Trophoblast cell (in vitro differentiated cells and primary cell): Measurements from ENCODE around the gene SHMT2.

ENCODE experiments used
- DNase-seq, 2 donors: peaks; one replicate each; pipeline ENCODE4 v3.0.0-alpha.2; 2016
- H2AFZ ChIP-seq: 2 replicates; pipeline ENCODE4 v1.6.1; 2013; ENCODE audit warnings: low read length, moderate library complexity, mild to moderate bottlenecking; ENCODE audit not compliant: insufficient read depth, poor library complexity
- H2AK5ac ChIP-seq: 2 replicates; pipeline ENCODE4 v1.6.1; 2013; ENCODE audit warnings: mild to moderate bottlenecking, low read length
- H2BK120ac ChIP-seq: 2 replicates; pipeline ENCODE4 v1.6.1; 2013; ENCODE audit warnings: low read length, mild to moderate bottlenecking, moderate library complexity; ENCODE audit not compliant: insufficient read depth, poor library complexity
- H2BK12ac ChIP-seq: 2 replicates; pipeline ENCODE4 v1.6.1; 2013; ENCODE audit warnings: mild to moderate bottlenecking, low read length, moderate library complexity
- H2BK5ac ChIP-seq: 2 replicates; pipeline ENCODE4 v1.6.1; 2013; ENCODE audit warnings: low read length, low read depth, moderate library complexity, mild to moderate bottlenecking; ENCODE audit not compliant: poor library complexity
- H3K14ac ChIP-seq: 2 replicates; pipeline ENCODE4 v1.6.1; 2013; ENCODE audit warnings: mild to moderate bottlenecking, low read length
- H3K18ac ChIP-seq: 2 replicates; pipeline ENCODE4 v1.6.1; 2013; ENCODE audit warnings: mild to moderate bottlenecking, low read length
- H3K23ac ChIP-seq: 2 replicates; pipeline ENCODE4 v1.6.1; 2013; ENCODE audit warnings: low read length
- H3K27ac ChIP-seq: 2 replicates; pipeline ENCODE4 v1.5.1; 2013; ENCODE audit warnings: low read depth, mild to moderate bottlenecking, inconsistent platforms, low read length, moderate library complexity
- H3K27me3 ChIP-seq: 2 replicates; pipeline ENCODE4 v1.6.1; 2013; ENCODE audit warnings: inconsistent platforms, mild to moderate bottlenecking, low read length, moderate library complexity; ENCODE audit not compliant: insufficient read depth
- H3K36me3 ChIP-seq, 2 experiments: 1 replicate in 1 of 2; 2 replicates in 1 of 2; pipeline ENCODE4 v1.6.1; 2013; ENCODE audit warnings: low read length in 2 of 2, mild to moderate bottlenecking in 2 of 2, moderate library complexity in 1 of 2; ENCODE audit not compliant: insufficient read depth in 2 of 2, control insufficient read depth in 1 of 2
- H3K4ac ChIP-seq: 2 replicates; pipeline ENCODE4 v1.6.1; 2013; ENCODE audit warnings: low read depth, mild to moderate bottlenecking, low read length, moderate library complexity
- H3K4me1 ChIP-seq, 2 experiments: 1 replicate in 1 of 2; 2 replicates in 1 of 2; pipeline ENCODE4 v1.6.1; 2013; ENCODE audit warnings: low read length in 2 of 2, mild to moderate bottlenecking in 2 of 2, moderate library complexity in 1 of 2; ENCODE audit not compliant: insufficient read depth in 2 of 2, control insufficient read depth in 1 of 2
- H3K4me2 ChIP-seq: 2 replicates; pipeline ENCODE4 v1.6.1; 2013; ENCODE audit warnings: inconsistent platforms, mild to moderate bottlenecking, low read length, moderate library complexity
- H3K4me3 ChIP-seq: 2 replicates; pipeline ENCODE4 v1.5.1; 2013; ENCODE audit warnings: mild to moderate bottlenecking, low read depth, low read length, inconsistent platforms
- H3K79me1 ChIP-seq: one replicate; pipeline ENCODE4 v1.6.1; 2013; ENCODE audit warnings: low read length
- H3K79me2 ChIP-seq: 2 replicates; pipeline ENCODE4 v1.6.1; 2013; ENCODE audit warnings: low read length, mild to moderate bottlenecking; ENCODE audit not compliant: control insufficient read depth, insufficient read depth, poor library complexity
- H3K9ac ChIP-seq: 2 replicates; pipeline ENCODE4 v1.6.1; 2013; ENCODE audit warnings: mild to moderate bottlenecking, low read length
- H3K9me3 ChIP-seq: 2 replicates; pipeline ENCODE4 v1.6.1; 2013; ENCODE audit warnings: low read depth, mild to moderate bottlenecking, control low read depth, inconsistent platforms, low read length; ENCODE audit not compliant: insufficient read depth
- H4K12ac ChIP-seq: 2 replicates; pipeline ENCODE4 v1.6.1; 2013; ENCODE audit warnings: low read depth, mild to moderate bottlenecking, low read length, moderate library complexity
- H4K8ac ChIP-seq: 2 replicates; pipeline ENCODE4 v1.6.1; 2013; ENCODE audit warnings: low read depth, mild to moderate bottlenecking, low read length, moderate library complexity
- H4K91ac ChIP-seq: one replicate; pipeline ENCODE4 v1.6.1; 2013; ENCODE audit warnings: low read depth, mild to moderate bottlenecking, low read length, moderate library complexity
- WGBS: extraction: QIAGEN DNeasy Blood & Tissue Kit; methylation state at CpG from one replicate; pipeline ENCODE4 v1.1.7; 2013; ENCODE audit warnings: missing lambda C conversion rate; ENCODE audit not compliant: insufficient read length, insufficient coverage; ENCODE audit errors: extremely low coverage; 5-methylcytosine and 5-hydroxymethylcytosine counted together

The SHMT2 gene

DNA sequence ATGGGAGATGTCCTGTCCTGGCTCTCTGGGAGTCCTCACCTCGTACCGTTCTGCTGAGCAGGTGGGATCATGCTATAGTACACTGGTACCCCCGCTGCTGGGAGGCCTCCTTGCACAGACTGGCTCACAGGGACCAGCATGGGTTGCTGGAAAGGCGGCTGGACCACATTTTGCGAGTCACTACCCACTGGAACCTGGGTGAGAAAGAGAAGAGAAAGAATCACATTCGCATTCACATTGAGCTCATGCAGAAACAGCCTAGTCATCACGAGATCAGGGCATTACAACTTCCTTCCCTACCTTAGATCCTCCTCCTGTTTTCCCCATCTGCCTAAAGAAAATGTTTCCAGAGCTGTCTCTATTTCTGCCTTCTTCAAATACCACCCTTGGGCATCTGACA lies 38.8 kb downstream of the SHMT2 start:
- no peak overlapping the region for H2AK5ac ChIP-seq
- no peaks in the 10 kb centered on the region for H3K79me1 ChIP-seq
- H3K27me3 ChIP-seq: no peaks in the 10 kb centered on the region
- H3K4ac ChIP-seq: no peak overlapping the region
- no peaks in the 10 kb centered on the region for H3K9me3 ChIP-seq
- no peak for DNase-seq
- H3K9ac ChIP-seq: no peak overlapping the region
- no peak overlapping the region for H3K27ac ChIP-seq
- WGBS: no CpG with 5 or more reads among the region's 7 CpGs
- H3K18ac ChIP-seq: no peak overlapping the region
- no peak overlapping the region for H3K4me2 ChIP-seq
- H4K91ac ChIP-seq: no peak overlapping the region
- H2AFZ ChIP-seq: no peak overlapping the region
- H3K79me2 ChIP-seq: no peaks in the 10 kb centered on the region
- H3K4me1 ChIP-seq: no peaks in the 10 kb centered on the region
- H2BK12ac ChIP-seq: no peak overlapping the region
- H3K23ac ChIP-seq: no peak overlapping the region
- H2BK120ac ChIP-seq: no peak overlapping the region
- no peak overlapping the region for H3K14ac ChIP-seq
- no peak overlapping the region for H4K12ac ChIP-seq
- peaks cover 16 to 24% of the 10 kb centered on the region in 2 experiments for H3K36me3 ChIP-seq
- no peak overlapping the region for H4K8ac ChIP-seq
- H3K4me3 ChIP-seq: no peak overlapping the region
- H2BK5ac ChIP-seq: no peak overlapping the region

DNA sequence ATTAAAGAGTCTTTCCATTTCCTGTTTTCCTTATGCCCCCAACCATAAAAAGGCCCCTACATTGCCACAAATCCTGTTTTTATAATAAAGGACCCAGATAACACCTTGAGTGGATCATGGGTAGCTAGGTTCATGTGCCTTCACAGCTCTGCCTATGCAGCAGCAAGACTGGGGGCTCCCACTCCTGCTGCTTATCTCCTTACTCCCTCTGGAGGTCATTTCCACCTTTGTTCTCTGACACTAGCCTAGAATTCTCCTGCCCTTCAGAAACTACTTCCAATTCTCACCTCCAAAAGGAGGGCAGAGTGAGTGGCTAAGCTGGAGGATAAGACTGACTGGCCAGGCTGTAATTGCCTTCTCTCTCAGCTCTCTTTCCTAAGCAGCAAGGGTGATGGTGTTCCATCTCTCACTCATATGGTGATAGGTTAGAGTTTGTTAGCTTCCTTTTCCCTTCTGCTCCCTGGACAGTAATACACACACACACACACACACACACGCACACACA lies 41.5 kb downstream of the SHMT2 start:
- WGBS: no CpG with 5 or more reads among the region's 1 CpG
- no peak overlapping the region for H4K12ac ChIP-seq

DNA sequence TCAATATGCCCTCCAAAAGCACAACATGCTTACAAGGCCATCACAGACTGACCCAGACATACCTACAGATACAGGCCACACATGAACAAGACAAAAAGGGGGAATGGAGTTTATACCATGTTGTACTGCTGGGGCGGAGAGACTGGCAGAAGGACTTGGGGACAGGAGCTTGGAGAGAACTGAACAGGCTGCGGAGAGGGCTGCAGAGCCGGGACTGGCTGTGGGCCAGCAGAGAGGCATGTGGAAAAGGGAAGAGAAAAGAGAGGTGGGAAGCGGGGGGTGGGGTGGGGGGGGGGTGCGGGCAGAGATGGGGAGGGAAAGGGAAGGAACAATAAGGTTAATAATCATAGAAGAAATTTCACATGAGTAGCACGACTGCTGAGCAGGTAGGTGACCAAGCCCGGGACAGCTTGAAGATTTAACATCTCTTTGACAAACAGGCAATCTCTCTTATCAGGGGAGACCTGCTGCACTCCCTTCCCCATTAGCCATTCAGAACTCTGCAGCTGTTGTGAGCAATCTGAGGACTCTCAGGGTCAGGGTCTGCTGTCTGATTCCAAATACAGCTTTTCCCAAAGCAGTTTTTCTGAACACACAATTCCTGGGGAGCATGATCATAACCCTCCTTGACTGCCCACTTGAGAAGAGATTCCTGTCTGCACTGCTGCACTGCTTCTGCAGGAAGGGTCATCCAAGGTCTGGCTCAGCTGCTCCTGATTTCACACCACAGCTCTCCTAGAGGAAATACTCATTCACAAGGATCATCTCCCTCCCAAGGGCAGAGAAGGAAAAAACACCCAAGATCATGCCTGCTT lies 43.0 kb downstream of the SHMT2 start:
- no peak overlapping the region for H2BK5ac ChIP-seq
- no peak overlapping the region for H2AFZ ChIP-seq

More for the DNA sequence above, 41.5 kb downstream of the SHMT2 start:
- Histone ChIP-seq H3K9me3 (no peaks in the 10 kb centered on the region), H3K79me1 (no peaks in the 10 kb centered on the region), H4K8ac (no peak overlapping the region), H2BK5ac (no peak overlapping the region), H2AK5ac (no peak overlapping the region), H3K14ac (no peak overlapping the region), H2BK12ac (no peak overlapping the region), H3K4me2 (no peak overlapping the region), H3K4ac (no peak overlapping the region), H3K23ac (no peak overlapping the region), H3K9ac (no peak overlapping the region), H3K4me3 (no peak overlapping the region), H3K27ac (no peak overlapping the region), H4K91ac (no peak overlapping the region), H2AFZ (no peak overlapping the region), H3K27me3 (no peaks in the 10 kb centered on the region), H3K79me2 (no peaks in the 10 kb centered on the region), H2BK120ac (no peak overlapping the region), H3K4me1 (no peaks in the 10 kb centered on the region), H3K36me3 (peaks cover 16 to 22% of the 10 kb centered on the region in 2 experiments), H3K18ac (no peak overlapping the region)
- DNase-seq: no peak

DNA sequence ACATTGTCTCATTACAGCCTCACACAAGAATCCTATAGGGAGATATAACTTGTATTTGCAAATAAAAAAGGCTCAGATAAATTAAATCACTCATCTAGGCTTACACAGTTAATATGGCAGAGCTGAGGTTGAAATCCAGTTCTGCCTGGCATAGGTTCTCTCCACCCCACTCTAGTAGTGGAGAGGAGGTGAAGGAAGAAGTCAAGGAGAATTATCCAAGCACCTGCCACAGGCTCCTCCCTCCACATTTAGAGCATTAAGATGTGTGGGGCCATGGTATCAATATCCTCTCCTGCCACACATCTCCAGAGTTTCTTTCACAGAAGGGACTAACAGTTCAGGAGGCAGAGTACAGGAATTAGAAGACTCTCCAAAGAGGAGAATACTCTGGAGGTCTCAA lies 44.0 kb downstream of the SHMT2 start:
- H2AK5ac ChIP-seq: no peak overlapping the region
- no peaks in the 10 kb centered on the region for H3K79me2 ChIP-seq
- H2AFZ ChIP-seq: no peak overlapping the region
- no peak overlapping the region for H3K9ac ChIP-seq
- no peak overlapping the region for H3K18ac ChIP-seq
- peaks cover 7 to 14% of the 10 kb centered on the region in 2 experiments for H3K36me3 ChIP-seq
- H4K91ac ChIP-seq: no peak overlapping the region
- H3K27ac ChIP-seq: no peak overlapping the region
- H4K12ac ChIP-seq: no peak overlapping the region
- no peaks in the 10 kb centered on the region for H3K9me3 ChIP-seq
- no peaks in the 10 kb centered on the region for H3K79me1 ChIP-seq
- H2BK5ac ChIP-seq: no peak overlapping the region
- H3K14ac ChIP-seq: no peak overlapping the region
- no peak overlapping the region for H2BK12ac ChIP-seq
- H3K4me1 ChIP-seq: no peaks in the 10 kb centered on the region
- no peaks in the 10 kb centered on the region for H3K27me3 ChIP-seq
- no peak overlapping the region for H4K8ac ChIP-seq
- DNase-seq: no peak
- no peak overlapping the region for H3K4ac ChIP-seq
- no peak overlapping the region for H3K23ac ChIP-seq
- no peak overlapping the region for H2BK120ac ChIP-seq
- H3K4me3 ChIP-seq: no peak overlapping the region
- no peak overlapping the region for H3K4me2 ChIP-seq

More for the DNA sequence above, 43.0 kb downstream of the SHMT2 start:
- no peak overlapping the region for H2AK5ac ChIP-seq
- H3K79me2 ChIP-seq: no peaks in the 10 kb centered on the region
- no peak overlapping the region for H3K4ac ChIP-seq
- H4K12ac ChIP-seq: no peak overlapping the region
- no peaks in the 10 kb centered on the region for H3K9me3 ChIP-seq
- peaks cover 11 to 18% of the 10 kb centered on the region in 2 experiments for H3K36me3 ChIP-seq
- no peaks in the 10 kb centered on the region for H3K79me1 ChIP-seq
- no CpG with 5 or more reads among the region's 7 CpGs for WGBS
- H3K27me3 ChIP-seq: no peaks in the 10 kb centered on the region
- H3K18ac ChIP-seq: no peak overlapping the region
- no peaks in the 10 kb centered on the region for H3K4me1 ChIP-seq
- H4K8ac ChIP-seq: no peak overlapping the region
- H3K4me3 ChIP-seq: no peak overlapping the region
- no peak overlapping the region for H3K14ac ChIP-seq
- H4K91ac ChIP-seq: no peak overlapping the region
- no peak overlapping the region for H2BK120ac ChIP-seq
- no peak overlapping the region for H2BK12ac ChIP-seq
- no peak overlapping the region for H3K23ac ChIP-seq
- no peak overlapping the region for H3K9ac ChIP-seq
- DNase-seq: no peak
- H3K4me2 ChIP-seq: no peak overlapping the region
- no peak overlapping the region for H3K27ac ChIP-seq
